Measurements from ENCODE around the gene LRRC4C. TPM values are rescaled to one million over a fixed set of nuclear protein-coding genes. Genes with fewer than 3 reads are reported as not detected.

The LRRC4C gene
- polyA plus RNA-seq, 1 experiment = 0.02 TPM

GRCh38 chr11:41245704-41246398, 213.6 kb downstream of the LRRC4C start:
- no peak for TF ChIP-seq CTCF (IDR thresholded peaks at IDR 0.05; ENCODE audit: low read depth, low read length)
- ChIA-PET CTCF (no interaction called here), POLR2A (no interaction called here)
- Histone ChIP-seq H3K9me3 (ENCODE audit: control insufficient read depth, insufficient read depth, low read length) (peaks cover 16% of the 10 kb centered on the region), H3K4me3 (ENCODE audit: low read depth, low read length) (no peak overlapping the region), H3K27ac (ENCODE audit: low read depth, low read length) (no peak overlapping the region), H3K27me3 (ENCODE audit: control insufficient read depth, insufficient read depth, low read length) (no peaks in the 10 kb centered on the region)
- DNase-seq (ENCODE audit: low read depth, low spot score) = no peak

DNA sequence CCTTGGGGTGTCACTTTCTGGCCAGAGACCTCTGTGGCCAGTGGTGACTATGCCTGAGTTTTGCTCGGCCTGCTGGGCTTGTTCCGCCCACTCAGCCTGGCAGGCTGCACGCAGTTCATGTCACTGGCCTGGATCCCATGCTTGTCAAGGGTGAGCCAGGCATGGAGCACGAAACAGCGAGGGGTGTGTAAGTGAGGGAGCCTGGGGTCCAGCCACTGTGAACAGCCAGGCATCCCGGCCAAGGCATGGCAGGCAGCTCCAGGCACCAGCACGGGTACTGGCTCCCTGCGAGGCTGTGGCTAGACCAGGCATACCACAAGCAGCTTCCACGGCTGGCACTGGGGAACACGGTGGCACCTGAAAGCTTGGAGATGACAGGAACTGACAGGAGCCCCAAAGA, 214.3 kb downstream of the LRRC4C start:
- Histone ChIP-seq H3K9me3 (ENCODE audit: control insufficient read depth, insufficient read depth, low read length) (peaks cover 16% of the 10 kb centered on the region), H3K27me3 (ENCODE audit: control insufficient read depth, insufficient read depth, low read length) (no peaks in the 10 kb centered on the region), H3K27ac (ENCODE audit: low read depth, low read length) (no peak overlapping the region), H3K4me3 (ENCODE audit: low read depth, low read length) (no peak overlapping the region)
- POLR2A ChIA-PET = no interaction called here
- DNase-seq (ENCODE audit: low read depth, low spot score) = no peak
- CTCF ChIA-PET = no interaction called here
- TF ChIP-seq CTCF (IDR thresholded peaks at IDR 0.05; ENCODE audit: low read depth, low read length) = no peak

GRCh38 chr11:41237382-41237781, 222.1 kb downstream of the LRRC4C start:
- CTCF ChIA-PET = no interaction called here
- H3K4me3 ChIP-seq (ENCODE audit: low read depth, low read length) = no peak overlapping the region
- no peak overlapping the region for H3K27ac ChIP-seq (ENCODE audit: low read depth, low read length)
- DNase-seq (ENCODE audit: low read depth, low spot score) = no peak
- no peak for TF ChIP-seq CTCF (IDR thresholded peaks at IDR 0.05; ENCODE audit: low read depth, low read length)
- H3K27me3 ChIP-seq (ENCODE audit: control insufficient read depth, insufficient read depth, low read length) = no peaks in the 10 kb centered on the region
- no peaks in the 10 kb centered on the region; the same call in 1 of the 2 replicates for H3K9me3 ChIP-seq (ENCODE audit: control insufficient read depth, insufficient read depth, low read length)
- POLR2A ChIA-PET = no interaction called here

DNA sequence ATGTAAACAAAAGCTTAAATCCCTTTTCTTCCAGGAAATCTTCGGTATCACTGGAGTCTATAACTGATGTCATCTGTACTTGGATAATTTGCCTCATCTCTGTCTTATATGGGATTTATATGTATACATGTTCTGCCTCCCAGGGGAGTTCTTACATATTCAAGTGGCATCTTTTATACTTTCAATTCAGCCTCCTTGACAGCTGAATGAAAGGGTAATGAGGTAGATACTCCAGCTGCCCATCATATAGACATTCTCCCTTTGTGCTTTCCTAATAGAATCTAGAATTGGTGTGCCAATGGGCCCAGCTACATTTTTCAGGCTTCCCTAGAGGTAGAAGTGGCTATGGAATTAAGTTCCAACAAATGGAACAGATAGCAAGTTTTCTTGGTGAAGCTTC, 223.8 kb downstream of the LRRC4C start:
- POLR2A ChIA-PET = no interaction called here
- CTCF ChIA-PET = no interaction called here

More for the DNA sequence above, 223.8 kb downstream of the LRRC4C start:
- H3K4me3 ChIP-seq (ENCODE audit: low read depth, low read length) = no peak overlapping the region
- no peak for DNase-seq (ENCODE audit: low read depth, low spot score)
- no peaks in the 10 kb centered on the region for H3K27me3 ChIP-seq (ENCODE audit: control insufficient read depth, insufficient read depth, low read length)
- no peak overlapping the region for H3K27ac ChIP-seq (ENCODE audit: low read depth, low read length)
- H3K9me3 ChIP-seq (ENCODE audit: control insufficient read depth, insufficient read depth, low read length) = no peaks in the 10 kb centered on the region; the same call in 1 of the 2 replicates
- TF ChIP-seq CTCF (IDR thresholded peaks at IDR 0.05; ENCODE audit: low read depth, low read length) = no peak

Data from AG04450 (cell line).